Colon (tissue), 2 donors: ENCODE measurements around the gene RNPEP.
"Not testable (repeated sequence)": the region's sequence is repeated elsewhere in the genome, so short reads cannot be mapped to it uniquely, and the experiment has no call there.

Experiments
- FAIRE-seq: peaks from 2 replicates; lab custom pipeline; 2012; peaks lifted over from hg19 to GRCh38; lab: Jason Lieb, UNC
- donor health status: control.
- donor health status: control.

RNPEP gene

GRCh38 chr1:202037706-202038296, 55.4 kb downstream of the RNPEP start:
- no peak for FAIRE-seq

DNA sequence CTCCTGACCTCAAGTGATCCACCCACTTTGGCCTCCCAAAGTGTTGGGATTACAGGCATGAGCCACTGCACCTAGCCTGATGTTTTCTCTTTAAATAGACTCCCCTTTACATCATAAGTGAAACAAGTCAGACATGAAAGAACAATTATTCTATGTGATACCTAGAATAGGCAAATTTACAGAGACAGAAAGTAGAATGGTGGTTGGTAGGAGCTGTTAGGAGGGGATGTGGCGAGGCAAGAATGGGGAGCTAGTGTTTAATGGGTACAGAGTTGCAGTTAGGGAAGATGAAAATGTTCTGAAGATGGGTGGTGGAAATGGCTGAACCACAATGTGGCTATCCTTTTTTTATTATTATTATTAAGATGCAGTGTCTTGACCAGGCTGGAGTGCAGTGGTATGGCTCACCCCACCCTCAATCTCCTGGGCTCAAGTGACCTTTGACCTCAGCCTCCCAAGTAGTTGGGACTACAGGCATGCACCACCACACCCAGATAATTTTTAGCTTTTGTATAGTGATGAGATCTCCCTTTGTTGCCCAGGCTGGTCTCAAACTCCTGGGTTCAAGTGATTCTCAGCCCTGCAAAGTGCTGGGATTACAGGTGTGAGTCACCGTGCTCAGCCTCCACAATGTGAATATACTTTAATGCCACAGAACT, 56.4 kb downstream of the RNPEP start:
- FAIRE-seq, result no peak

DNA sequence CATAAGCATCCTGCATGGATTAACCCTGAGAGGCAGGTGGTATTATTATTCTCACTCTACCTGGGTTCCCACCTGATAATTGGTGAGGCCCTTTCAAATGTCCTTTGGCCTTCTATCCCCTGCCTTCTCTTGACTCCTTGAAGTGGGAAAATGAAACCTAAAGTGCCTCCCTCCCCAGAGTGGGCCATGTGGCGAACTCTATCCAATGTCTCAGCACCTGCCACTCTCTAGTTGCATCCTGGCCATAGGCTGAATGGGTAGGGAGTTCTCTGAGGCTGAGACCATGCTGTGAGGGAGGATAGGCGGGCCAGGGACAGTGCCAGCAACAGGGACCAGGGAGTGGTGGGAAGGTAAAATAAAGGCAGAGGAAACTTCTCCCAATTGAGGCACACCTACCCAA, 63.3 kb downstream of the RNPEP start:
- no peak for FAIRE-seq

DNA sequence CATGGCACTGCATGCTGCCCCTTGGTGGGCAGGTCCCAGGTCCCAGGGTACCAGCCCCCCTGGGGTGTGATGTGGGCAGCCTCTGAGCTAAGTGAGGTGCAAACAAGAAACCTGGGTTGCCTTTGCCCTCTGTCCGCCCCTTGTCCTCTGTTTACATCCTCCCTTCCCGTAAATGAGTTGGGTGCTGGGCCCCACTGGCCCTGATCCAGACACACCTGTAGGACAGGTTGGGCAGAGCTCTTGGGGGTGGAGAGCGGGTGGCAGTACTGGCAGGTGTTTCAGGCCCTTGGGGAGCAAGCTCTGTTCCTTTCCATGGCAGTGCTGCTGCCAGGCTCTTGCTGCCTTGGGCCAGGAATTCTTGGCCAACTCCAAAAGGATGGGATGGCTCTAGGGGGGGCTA, 63.8 kb downstream of the RNPEP start:
- no peak for FAIRE-seq

DNA sequence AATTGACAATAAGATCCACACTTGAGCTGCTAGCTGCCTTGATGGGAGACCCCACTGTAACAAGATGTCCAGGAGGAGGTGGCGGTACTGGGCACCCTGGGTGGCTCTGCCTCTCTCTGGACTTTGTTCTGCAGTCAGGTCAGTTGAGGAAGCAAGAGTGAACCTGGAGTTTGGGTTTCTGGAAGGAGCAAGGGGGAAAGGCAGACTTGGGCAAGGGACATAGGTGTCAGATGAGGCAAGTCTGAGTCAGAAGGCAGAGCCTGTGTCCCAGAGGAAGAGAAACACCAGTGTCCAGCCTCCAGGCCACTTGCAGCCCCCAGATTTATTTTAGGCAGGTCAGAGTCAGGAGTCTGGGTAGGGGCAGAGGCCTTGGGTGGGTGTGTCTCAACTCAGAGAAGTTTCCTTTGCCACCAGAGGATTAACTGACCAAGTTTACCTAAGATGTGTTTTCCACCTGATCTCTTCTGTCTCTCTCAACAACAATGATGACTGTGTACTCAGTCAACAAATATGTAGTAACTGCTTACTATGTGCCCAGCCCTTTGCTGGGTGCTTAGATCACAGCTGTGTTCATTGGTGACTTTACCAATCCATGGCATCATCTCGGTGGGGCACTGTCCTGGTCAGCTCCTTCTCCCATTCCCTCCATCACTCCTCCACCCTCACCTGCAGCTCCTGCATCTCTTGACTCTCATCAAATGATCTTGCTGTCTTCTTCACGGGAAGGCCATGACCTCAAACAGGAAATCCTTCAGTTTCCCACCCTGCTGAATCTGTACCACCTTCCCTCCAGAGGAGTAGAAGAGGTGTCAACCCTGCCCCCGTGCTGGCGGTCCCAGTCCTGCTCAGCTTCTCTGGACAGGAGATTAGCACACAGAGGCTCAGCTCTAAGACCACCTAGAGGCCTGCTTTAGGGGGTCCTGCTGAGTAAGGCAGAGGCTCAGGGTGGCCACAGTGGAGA, 64.6 kb downstream of the RNPEP start:
- no peak for FAIRE-seq

- no peak for FAIRE-seq
Observed at GRCh38 chr1:202047977-202048376, 65.5 kb downstream of the RNPEP start.

DNA sequence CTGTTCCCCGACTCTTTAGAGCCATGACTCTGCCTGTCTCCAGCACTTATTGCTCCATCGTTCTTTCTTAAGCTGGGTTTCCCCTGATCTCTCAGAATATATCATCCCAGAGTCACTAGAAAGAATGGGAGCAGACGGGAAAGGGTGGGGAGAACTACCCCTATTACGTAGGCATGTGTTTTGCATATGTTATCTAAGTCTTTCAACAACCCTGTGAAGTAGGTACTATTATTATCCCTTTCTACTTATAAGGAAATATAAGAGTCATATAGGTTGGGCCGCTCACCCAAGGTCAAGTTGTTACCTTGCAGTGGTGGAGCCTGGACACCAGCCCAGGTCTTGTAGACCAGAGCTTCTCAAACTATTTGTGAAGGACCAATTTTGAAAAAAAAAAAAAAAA, 66.7 kb downstream of the RNPEP start:
- FAIRE-seq, result no peak

- no peak for FAIRE-seq
Observed at GRCh38 chr1:202054094-202054493, 71.6 kb downstream of the RNPEP start.

DNA sequence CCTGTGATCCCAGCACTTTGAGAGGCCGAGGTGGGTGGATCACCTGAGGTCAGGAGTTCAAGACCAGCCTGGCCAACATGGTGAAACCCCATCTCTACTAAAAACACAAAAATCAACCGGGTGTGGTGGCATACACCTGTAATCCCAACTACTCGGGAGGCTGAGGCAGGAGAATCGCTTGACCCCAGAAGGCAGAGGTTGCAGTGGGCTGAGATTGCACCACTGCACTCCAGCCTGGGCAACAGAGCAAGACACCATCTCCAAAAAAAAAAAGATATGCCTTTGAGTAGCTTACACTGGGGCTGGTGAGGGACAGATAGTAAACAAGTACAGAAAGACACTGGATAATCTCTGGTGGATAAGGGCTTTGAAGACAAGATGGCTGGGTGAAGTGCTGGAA, 72.2 kb downstream of the RNPEP start:
- FAIRE-seq, result not testable (repeated sequence)
